ENCODE measurements around the gene TNK2.
A peak's percentile ranks its signal among the peaks of the same experiment; 100 is the strongest.
"Not testable (repeated sequence)": the region's sequence is repeated elsewhere in the genome, so short reads cannot be mapped to it uniquely, and the experiment has no call there.

The TNK2 gene

DNA sequence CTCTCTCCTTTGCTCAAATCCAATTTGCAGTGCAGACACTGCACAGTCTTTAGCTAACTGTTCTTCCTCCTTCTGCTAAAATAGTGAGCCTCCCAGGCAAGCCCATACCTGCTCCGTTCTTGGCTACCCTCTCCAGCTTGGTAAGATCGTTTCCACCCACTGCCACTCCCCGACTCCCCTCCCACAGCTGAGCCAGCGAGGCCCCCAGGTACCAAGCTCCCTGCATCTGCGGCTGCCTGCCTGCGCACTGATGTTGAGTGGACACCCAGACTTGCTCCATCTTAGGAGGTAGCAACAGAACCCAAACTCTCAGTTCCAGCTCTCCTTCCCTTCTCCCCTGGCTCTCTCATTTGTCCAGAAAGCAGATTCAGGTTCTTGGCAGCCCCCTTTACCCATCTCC is 7.9 kb upstream of the TNK2 start:
- no peak for DNase-seq

DNA sequence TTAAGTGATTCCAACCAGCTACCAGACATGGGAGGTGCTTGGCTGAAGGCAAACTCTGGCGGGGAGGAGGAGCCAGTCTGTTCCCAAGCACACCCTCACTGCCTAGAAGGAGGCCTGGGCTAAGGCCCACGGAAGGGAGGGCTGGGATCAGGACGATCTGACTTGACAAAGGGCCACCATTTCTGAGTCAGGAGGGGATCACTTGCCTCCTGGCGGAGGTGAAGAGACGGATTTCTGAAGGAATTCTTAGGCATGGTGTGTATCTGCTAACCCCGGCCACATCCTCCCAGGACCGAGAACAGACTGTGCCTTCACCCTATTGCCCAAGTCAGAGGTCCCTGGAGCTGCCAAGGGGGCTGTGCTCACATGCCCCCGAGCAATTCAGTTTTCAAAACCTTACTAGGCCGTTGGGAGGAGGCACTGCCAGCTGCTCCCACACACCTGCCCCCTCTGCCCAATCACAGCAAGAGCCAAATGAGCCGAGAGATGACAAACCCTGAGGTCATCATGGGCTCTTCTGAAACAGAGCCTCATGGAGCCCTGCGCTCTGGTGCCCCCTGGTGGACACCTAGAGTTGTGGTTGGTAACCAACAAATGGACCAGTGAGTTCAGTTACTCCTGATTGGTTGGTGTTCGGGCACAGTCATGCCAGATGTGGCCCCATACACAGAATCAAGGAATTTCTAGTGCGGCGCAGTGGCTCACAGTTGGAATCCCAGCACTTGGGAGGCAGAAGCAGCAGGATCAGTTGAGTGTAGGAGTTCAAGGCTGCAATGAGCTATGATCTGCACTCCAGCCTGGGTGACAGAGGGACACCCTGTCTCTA is 6.5 kb upstream of the TNK2 start:
- DNase-seq: no peak

DNA sequence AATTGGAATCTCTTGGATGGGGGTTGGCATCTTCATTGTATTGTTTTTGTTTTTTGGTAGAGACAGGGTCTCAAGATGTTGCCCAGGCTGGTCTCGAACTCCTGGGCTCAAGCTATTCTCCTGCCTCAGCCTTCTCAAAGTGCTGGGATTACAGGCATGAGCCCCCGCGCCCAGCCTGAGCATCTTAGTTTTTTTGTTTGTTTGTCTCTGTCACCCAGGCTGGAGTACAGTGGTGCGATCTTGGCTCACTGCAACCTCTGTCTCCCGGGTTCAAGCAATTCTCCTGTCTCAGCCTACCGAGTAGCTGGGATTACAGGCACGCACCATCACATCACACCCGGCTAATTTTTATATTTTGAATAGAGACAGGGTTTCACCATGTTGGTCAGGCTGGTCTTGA is 5.8 kb upstream of the TNK2 start:
- DNase-seq: not testable (repeated sequence)

DNA sequence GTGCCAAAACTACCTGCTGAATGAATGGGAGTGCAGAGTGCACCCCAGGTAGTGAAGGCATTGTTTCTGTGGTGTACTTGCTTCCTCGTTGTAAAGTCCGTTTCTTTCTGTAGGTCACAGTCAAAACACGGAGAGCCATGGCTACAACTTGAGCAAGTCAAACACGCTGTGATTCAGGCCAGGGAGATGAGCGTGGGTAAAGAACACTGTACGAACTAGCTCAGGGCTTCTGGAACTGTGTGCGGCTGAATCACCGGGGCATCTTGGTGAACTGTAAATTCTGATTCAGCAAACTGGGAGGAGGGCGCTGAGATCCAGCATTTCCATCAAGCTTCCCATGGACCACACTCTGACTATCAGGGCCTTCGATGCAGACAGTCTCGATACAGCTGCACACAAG is 5.0 kb upstream of the TNK2 start:
- DNase-seq: no peak

DNA sequence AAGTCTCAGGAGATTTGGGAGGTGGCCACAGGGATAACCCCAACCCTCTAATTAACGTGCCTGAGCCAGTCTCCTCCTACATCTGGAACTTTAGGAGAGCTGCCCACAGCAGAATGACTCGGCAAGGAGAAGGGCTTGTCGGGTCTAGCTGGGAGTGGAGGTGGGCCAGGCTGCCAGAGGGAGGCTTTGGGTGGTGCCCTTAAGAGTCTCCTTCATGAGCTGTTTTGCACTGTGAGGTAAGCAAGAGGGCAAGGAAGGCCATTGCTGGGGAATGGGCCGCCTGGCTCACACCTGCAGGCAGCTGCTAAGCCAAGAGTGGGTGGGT is 3.6 kb upstream of the TNK2 start:
- DNase-seq: no peak

DNA sequence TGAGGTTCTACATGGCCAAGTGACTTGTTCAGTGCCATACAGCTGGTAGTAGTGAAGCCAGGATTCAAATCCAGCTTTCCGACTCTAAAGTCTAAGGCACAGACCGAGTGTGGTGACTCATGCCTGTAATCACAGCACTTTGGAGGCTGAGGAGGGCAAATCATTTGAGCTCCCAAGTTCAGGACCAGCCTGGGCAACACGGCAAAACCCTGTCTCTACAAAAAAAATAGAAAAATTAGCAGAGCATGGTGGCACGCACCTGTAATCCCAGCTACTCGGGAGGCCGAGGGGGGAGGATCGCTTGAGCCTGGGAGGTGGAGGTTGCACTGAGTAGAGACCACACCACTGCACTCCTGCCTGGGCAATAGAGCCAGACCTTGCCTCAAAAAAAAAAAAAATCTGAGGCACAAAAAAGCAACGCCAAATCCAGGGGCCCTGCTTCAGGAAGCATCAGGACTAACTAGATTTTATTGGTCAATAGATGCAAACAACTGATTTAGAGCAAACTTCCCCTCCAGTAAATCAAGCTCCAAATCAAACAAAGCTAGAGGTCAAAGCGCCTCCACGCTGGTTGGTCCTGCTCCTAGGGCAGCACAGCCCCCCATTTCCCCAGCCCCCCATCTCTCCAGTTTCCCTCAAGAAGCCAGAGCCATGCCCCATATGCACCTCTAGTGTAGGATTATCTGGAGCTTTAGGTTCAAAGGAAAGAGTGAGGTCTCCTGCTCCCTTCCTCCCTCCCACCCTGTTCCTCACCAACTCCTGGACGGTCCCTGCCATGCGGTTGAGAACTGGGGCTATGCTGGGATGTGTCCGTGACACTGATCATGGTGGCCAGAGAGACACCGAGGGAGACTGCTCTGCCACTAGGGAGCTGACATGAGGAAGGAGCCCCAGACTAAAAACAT is 2.9 kb upstream of the TNK2 start:
- DNase-seq: no peak

DNA sequence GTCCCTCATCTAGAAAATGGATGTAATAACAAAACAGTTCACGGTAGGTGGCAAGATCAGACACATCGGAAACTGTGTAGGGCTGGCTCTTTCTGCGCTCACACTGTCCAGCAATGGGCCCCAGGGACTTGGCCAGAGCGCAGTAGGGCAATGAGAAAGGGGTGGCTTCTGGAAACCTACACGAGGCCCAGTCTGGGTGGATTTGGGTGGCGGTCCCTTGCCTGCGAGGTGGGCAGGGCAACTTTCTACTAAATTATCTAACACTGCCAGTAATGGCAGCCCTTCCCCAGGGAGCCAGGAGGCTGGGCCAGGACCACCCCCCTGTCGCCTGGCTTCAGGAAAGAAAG is 2.1 kb upstream of the TNK2 start:
- DNase-seq: no peak

DNA sequence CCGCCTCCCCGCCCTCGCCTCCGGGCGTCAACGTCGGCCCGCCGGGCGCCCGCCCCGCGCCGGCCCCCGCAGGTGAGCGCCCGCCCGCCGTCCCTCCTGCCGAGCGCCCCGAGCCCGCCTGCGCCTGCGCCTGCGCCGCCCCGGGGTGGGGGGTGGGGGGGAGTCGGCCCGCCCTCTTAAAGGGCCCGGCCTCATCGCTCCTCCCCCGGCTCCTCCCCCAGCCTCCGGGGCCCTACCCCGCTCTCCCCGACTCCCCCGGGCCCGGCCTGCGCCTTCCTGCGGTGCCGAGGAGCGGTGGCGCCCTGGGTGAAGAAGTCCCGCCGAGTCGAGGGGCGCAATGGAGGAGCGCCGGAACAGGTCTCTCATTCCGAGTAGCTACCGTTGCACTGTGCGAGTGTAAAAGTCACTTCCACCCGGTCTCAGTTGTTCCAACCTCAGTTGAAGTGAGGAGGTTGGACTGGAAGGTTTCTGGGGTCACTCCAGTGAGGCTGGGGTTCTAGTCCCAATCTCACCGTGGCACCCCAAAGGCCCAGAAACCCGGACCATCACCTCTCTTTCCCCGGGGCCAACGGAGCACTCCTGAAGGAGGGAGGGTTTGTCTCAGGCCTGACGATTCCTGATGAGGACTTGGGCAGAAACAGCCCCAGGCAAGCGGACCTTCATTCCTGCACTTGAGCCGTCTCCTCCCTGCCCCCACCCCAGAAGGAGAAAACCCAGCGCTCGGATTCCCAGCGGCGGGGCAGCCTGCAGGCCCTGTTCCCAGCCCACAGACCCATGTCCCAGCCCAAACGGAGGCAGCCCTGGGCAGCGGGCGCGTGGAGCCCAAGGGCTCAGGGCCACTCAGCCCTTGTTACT is 1.5 kb upstream of the TNK2 start:
- DNase-seq: peak; percentile 83

DNA sequence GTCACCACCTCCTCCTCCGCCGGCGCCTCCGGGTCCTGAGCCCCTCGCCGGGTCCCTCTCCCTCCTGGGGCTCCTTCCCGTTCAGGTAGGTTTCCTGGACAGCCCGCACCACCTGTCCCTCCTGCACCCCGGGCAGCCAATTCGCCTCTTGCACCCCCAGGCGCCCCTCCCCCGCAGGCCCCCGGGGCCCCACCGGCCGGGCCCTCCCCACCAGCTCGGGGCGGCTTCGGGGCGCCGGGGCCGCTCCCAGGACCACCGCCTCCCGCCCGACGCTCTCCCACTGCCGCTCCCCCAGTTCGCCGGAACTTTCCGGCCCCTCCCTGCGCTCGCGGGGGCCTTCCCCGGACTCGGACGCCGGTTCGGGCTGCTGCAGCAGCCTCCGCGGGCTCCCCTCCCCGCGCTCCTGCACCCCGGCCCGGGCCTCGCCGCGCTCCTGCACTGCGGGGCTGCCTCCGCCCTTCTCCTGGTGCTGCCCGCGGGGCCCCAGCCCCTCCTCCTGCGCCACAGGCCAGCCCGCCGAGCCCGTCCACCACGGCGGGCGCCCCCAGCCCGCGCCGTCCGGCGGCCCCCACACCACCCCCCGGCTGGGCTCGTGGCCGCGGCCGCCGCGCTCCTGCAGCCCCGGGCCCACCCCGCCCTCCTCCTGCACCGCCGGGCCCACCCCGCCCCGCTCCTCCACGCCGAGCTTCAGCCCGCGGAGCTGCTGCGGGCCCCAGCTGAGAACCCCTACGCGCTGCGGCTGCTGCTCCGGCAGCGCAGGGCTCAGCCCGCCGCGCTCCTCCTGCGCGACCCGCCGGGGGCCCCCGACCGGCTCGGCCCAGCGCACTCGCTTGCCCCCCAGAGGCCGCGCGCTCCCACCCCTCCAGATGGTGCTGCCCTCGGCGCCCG is 587 bp upstream of the TNK2 start:
- peak; percentile 33 for DNase-seq

DNA sequence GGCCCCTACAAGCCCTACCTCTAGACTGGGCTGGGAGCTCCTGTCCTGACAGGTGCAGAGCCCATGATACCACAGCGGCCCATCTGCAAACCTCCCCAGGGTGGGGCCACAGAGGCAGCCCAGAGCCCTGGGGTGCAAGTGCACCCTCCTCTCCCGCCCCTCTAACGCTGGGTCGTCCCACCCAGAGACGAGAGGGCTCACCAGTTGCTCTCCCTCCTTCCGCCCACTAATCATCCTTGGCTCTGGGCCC is 742 bp downstream of the TNK2 start:
- DNase-seq: peak; percentile 56

DNA sequence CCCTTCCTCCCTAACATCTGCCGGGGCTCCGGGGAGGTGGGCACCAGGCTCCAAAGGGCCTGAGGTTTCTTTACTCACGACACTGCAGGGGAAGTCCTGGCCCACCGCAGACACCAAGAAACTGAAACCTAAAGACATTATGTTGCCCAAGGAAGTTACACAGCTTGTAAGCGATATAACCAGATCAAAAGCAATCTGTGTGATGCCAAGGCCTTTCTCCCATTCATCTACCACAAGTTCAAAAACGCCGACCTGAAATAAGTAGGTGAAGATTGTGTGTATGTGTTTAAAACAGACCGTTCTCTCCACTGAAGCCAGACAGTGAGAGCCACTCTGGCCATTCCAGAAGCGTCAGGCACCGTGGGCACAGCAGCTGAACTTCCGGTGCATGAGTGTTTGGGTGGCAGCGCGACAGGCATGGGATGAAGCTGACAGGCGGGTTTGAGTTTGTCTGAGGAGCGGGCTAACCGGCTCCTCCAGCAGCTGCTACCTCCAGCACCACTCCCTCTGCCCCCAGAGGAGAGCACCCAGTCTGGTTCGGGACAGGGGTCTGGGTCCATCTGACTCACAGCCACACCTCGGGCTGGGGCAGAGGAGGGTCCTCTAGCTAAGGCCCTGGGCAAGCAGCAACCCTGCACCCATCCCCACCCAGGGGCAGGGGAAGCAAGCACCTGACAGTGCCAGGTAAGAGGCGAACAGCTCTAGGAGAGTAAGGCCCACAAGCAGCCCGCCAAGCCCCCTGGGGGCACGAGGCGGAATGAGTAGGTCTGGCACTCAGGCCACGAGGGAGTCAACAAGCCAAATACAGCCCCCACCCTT is 1.3 kb downstream of the TNK2 start:
- peak; percentile 55 for DNase-seq

DNA sequence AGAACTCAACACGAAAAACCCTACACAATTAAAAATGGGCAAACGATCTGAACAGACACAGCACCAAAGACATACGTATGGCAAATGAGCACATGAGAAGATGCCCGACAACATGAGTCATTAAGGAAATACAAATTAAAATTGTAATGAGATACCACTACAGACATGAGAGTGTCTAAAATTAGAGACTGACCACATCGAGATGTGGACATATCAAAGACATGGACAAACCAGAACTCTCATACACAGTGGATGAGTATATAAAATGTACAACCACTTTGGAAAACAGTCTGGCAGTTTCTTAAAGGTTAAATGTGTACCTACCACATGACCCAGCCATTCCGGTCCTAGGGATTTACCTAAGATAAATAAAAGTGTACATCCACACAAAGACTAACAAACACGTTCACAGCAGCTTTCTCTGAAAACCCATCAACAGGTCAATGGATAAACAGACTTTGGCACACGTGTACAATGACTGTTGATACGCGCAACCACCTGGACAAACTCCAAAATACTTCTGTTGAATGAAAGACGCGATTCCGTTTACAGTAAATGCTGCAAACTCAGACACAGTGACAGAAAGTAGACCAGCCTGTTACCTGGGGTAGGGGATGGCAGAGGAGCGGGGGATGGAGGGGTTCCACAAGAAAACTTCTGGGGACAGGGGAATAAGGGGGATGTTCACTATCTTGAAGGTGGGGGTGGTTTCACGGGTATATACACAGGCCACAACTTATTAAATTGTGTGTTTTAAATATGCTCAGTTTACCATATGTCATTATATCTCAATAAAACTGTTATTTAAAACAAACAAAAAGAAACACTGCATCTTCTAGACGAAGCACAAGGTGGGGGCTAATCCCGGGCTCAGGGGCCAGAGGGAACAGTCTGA is 2.1 kb downstream of the TNK2 start:
- DNase-seq: no peak

DNA sequence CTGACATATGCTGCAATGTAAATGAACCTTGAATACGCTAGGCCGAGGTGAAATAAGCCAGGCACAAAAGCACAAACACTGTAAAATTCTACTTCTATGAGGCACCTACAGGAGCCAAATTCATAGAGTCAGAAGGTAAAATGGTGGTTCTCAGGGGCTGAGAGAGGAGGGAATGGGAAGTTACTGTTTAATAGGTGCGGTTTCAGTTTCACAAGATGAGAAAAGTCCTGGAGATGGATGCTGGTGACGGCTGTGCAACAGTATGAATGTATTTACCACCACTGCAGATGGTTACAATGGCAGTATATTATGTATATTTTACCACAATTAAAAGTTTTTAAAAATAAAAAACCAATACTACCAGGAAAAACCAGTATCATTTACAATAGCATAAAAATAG is 4.0 kb downstream of the TNK2 start:
- no peak for DNase-seq

DNA sequence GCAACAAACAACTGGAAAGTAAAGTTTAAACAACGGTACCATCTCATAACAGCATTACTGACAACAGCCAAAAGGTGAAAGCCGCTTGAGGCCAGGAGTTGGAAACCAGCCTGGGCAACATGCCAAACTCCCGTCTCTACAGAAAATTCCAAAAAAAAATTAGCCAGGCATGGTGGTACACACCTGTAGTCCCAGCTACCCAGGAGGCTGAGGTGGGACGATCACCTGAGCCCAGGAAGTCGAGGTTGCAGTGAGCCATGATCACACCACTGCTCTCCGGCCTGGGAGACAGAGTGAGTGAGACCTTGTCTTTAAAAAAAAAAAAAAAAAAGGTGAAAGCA is 4.4 kb downstream of the TNK2 start:
- DNase-seq: no peak

DNA sequence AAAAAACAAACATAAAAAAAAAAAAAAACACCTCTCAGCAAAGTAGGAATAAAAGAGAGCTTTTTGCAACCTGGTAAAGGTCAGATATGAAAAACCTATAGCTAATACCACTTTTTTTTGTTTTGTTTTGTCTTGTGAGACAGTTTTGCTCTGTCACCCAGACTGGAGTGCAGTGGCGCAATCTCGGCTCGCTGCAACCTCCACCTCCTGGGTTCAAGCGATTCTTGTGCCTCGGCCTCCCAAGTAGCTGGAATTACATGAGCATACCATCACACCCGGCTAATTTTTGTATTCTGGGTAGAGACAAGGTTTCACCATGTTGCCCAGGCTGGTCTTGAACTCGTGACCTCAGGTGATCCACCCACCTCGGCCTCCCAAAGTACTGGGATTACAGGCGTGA is 5.7 kb downstream of the TNK2 start:
- DNase-seq: not testable (repeated sequence)

DNA sequence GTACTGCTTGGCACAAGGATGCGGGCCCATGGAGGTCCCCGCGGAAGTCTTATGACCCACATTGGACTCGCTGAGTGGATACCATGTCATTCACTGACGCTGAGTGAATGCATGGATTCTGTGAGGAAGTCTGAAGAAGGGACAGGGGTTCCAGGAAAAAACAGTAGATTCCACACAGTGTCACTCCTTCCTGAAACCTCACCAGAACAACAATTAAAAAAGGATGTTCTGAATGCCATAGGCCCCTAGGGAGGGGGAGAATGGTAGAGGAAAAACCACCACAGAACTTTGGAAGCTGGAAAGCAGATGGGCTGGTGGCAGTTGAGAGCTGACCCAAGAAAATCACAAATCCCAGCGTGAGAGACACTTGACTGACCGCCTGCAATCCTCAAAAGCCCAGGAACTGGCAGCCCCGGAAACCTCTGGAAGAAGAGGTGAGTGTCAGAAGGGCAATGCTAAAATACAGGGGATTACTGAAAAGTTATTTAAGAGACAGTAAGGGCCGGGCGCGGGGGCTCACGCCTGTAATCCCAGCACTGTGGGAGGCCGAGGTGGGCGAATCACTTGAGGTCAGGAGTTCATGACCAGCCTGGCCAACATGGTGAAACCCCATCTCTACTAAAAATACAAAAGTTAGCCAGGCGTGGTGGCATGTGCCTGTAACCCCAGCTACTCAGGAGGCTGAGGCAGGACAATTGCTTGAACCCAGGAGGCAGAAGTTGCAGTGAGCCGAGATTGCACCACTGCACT is 6.3 kb downstream of the TNK2 start:
- not testable (repeated sequence) for DNase-seq

DNA sequence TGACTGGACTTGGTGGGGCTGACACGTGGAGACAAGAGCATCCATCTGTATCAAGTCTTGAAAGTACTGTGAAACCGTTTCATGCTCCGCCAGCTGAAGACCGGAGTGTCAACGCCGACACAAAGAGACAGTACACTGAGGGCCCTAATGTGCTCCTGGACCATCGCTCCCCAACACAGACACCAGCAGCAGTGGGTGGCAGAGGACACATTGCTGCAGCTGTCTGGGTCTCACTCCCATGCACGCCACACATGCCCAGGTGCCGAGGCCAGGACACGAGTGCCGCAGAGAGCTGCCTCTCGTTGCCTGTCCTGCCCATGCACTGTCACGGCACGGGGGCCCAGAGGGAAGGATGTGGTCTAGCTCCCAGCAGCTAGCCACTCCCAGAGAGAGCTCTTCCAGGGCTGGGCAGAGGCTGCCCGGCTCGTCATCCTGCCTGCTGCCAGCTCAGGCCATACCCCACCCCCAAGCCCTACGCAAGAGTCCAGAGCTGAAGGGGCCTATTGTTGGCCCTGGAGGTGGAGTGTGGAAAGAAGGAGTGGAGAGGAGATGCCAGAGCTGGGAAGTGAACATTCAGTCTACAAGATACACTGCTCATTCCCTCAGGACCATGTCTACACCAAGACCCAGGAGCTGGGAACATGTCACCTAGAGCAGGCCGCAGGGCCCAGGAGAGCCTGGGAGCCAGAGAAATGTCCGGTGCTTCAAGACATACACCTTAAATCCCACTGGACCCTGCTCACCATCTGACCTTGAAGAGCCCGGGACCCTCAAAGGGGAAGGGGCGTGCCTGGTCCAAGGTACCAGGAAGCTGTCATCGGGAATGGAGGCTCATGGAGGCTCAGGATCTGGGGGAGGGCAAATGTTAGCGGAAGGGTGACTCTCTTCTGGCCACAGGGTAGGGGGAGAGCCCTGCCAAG is 7.7 kb downstream of the TNK2 start:
- no peak for DNase-seq

DNA sequence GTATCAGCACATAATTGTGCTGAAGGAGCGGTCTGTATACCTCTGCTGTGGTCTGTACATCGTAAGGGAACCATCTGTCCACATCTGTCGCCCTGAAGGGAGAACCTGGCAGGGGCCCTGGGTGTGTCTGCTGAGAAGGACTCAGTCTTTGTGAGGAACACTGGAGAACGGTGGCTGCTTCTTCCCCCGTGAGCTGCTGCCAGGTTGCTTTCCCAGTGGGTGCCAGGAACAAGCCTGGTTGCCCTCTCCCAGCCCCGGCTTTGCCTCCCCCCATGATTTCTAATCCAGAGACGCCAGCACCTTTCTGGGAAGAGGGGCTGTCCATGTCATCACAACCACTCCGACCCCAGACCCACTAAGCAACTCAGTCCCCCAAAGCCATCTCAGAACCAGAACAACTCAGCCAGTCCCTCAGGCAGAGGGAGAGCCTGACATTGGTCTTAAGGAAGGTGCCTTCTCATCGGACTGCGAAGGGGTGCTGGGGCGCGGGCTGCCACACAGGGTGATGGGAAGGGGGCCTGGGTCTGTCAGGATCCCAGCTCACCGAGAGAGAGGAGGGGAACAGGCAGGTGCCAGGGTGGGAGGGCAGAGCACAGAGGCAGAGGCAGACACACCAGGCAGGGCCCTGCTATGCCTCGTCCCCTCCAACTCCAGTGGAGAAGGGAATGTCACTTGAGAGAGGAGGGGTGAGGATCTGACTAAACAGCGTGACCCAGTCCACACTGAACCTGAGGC is 8.5 kb downstream of the TNK2 start:
- no peak for DNase-seq

Data from NK-92 treated with Interleukin-12 subunit alpha and Interleukin-12 subunit beta, amount 100 ng/mL, for 24 hours (cell line).